ENCODE measurements around the gene ELMOD3. TPM values are rescaled to one million over a fixed set of nuclear protein-coding genes. Genes with fewer than 3 reads are reported as not detected.

Gene ELMOD3
- total RNA-seq, 2 donors from 2014 or later, result 16.9 to 18.5 TPM

DNA sequence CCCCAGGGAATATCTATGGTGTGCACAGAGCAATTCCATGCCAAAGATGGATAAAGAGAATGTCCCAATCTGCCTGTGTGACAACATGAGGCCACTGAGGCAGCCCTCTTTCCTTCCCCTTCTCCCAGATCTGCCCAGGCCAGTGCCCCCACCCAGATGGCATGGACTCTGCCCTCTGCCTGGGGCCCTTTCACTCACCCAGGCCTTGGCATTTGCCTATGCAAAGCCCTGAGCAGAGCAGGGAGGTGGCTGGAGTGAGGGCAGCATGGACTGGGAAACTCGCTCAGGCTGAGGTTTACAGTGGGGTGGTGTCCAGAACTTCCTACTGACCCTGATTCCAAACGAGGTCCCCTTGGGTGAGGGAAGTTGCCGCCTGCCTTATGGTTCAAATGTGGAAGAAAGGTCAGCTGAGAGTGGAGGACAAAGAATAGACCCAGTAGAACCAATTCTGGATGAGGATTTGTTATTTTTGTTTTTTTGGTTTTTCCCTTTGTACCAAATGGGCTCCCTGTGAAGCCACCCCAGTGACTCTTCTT, 72.8 kb downstream of the ELMOD3 start:
- ATAC-seq, result no peak
- 51 to 53% methylated on average over 3 of the region's 3 CpGs for WGBS, 2 donors

DNA sequence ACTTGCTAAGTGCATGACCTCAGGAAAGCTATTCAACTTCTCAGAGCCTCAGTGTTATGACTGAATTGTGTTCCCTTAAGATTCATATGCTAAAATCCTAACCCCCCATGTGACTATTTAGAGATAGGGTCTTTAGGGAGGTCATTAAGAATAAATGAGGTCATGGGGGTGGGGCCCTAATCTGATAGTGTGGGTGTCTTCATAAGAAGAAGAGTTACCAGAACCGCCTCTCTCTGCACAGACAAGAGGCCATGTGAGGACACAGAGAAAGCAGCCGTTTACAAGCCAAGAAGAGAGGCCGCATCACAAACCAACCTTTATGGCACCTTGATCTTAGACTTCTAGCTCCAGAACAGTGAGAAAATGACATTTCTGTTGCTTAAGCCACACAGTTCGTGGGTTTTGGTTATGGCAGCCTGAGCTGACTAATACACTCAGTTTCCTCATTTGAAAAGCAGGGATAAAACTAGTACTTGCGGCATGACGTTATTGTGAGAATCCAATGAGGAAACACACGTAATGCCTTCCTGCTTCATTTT, 73.8 kb downstream of the ELMOD3 start:
- H3K36me3 ChIP-seq (replicated peaks in 1 of 2; ENCODE audit: insufficient read depth in 1 of 2, low read depth in 2 of 2), result no peaks in the 10 kb centered on the region
- H3K27ac ChIP-seq, result no peak overlapping the region
- 83 to 85% methylated on average over 7 of the region's 7 CpGs for WGBS, 2 donors
- TF ChIP-seq POLR2A (IDR thresholded peaks at IDR 0.05), result no peak
- no peak for TF ChIP-seq CTCF (IDR thresholded peaks at IDR 0.05)
- intact Hi-C loops (cut with DNase I), result no loop called here
- H3K4me1 ChIP-seq, result peaks cover 55% of the 10 kb centered on the region
- peaks cover 0 to 2% (median 0%) of the 10 kb centered on the region in 3 donors for H3K9me3 ChIP-seq
- H3K4me3 ChIP-seq, result no peak overlapping the region
- DNase-seq (no peak), ATAC-seq (no peak)
- H3K27me3 ChIP-seq, result no peaks in the 10 kb centered on the region

More for the DNA sequence above, 72.8 kb downstream of the ELMOD3 start:
- no peak for TF ChIP-seq POLR2A (IDR thresholded peaks at IDR 0.05)
- no peak for TF ChIP-seq CTCF (IDR thresholded peaks at IDR 0.05)
- DNase-seq, result no peak
- Histone ChIP-seq H3K27ac (peak overlapping the region in 1 of 4 donors; percentile 69), H3K36me3 (replicated peaks in 1 of 2; ENCODE audit: insufficient read depth in 1 of 2, low read depth in 2 of 2) (no peaks in the 10 kb centered on the region), H3K9me3 (peaks cover 0 to 2% (median 0%) of the 10 kb centered on the region in 3 donors), H3K4me1 (peaks cover 56% of the 10 kb centered on the region), H3K27me3 (no peaks in the 10 kb centered on the region), H3K4me3 (no peak overlapping the region)
- intact Hi-C loops (cut with DNase I), result no loop called here

DNA sequence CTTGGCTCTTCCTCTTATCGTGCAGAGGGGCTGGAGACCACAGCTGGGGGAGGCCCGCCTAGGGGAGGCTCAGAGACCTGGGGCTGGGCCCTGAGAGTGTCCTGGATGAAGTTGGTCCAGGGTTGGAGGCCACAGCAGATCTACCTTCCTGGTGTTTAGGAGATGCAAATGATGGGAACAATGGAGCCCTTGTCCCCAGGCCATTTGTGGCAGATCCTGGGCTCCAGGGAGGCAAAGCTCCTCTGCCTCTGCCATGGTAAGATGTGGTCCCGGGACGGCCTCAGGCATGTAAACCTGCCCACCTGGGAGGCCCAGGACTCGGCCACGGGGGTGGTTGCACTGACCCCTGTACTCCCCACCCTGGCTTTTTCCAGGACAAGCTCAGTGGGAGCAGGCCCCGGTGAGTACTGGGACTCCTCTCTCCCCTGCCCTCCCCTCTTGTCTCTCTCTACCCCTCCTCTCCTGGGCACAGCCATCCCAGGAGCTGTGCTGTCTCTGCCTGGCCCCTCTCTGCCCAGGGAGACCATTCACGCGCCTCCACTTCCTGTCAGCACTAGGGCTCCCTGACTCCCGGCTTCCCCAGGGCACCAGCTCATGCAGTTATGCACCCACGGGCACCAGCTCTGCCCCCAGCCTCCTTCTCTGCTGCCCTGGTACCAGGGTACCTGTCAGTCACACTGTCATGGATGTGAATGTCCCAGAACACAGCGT, 74.8 kb downstream of the ELMOD3 start:
- ATAC-seq, result no peak
- TF ChIP-seq CTCF (IDR thresholded peaks at IDR 0.05), result no peak
- TF ChIP-seq POLR2A (IDR thresholded peaks at IDR 0.05), result no peak
- 77 to 90% methylated on average over 7 to 12 of the region's 12 CpGs for WGBS, 2 donors
- DNase-seq, result no peak
- Histone ChIP-seq H3K36me3 (replicated peaks in 1 of 2; ENCODE audit: insufficient read depth in 1 of 2, low read depth in 2 of 2) (no peaks in the 10 kb centered on the region), H3K9me3 (peaks cover 0 to 2% (median 0%) of the 10 kb centered on the region in 3 donors), H3K27me3 (no peaks in the 10 kb centered on the region), H3K27ac (no peak overlapping the region), H3K4me3 (no peak overlapping the region), H3K4me1 (peaks cover 56% of the 10 kb centered on the region)
- intact Hi-C loops (cut with DNase I), result no loop called here

DNA sequence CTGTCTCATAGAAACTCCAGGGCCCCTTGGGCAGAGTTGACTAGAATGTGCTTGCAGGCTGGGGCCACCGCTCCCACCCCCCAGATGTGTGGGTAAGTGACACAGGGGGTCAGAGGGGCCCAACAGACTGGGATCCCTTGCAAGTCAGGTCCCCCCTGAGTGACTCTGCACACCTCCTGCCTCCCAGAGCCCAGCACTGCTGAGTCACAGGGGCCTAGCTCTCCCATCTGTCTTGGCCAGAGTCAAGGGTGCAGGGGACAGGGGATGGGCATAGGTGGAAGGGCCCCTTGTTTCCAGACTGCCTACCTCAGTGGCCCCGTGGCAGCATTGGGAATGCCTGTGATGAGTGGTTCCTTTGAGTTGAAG, 75.3 kb downstream of the ELMOD3 start:
- Histone ChIP-seq H3K9me3 (peaks cover 0 to 2% (median 0%) of the 10 kb centered on the region in 3 donors), H3K36me3 (replicated peaks in 1 of 2; ENCODE audit: insufficient read depth in 1 of 2, low read depth in 2 of 2) (no peaks in the 10 kb centered on the region), H3K27ac (no peak overlapping the region), H3K4me3 (no peak overlapping the region), H3K27me3 (no peaks in the 10 kb centered on the region), H3K4me1 (peaks cover 55% of the 10 kb centered on the region)
- ATAC-seq, result no peak
- no peak for TF ChIP-seq POLR2A (IDR thresholded peaks at IDR 0.05)
- no peak for TF ChIP-seq CTCF (IDR thresholded peaks at IDR 0.05)
- DNase-seq, result no peak
- 100% methylated on average over 2 of the region's 2 CpGs; no CpG with 5 or more reads in 1 of the 2 donors for WGBS, 2 donors
- intact Hi-C loops (cut with DNase I), result no loop called here
